ENCODE results near the gene IGDCC3.

The IGDCC3 gene

GRCh38 chr15:65412556-65412955 lies 34.8 kb upstream of the IGDCC3 start:
- no peak for DNase-seq (ENCODE audit: low read depth)
- no peak overlapping the region for H3K4me3 ChIP-seq (ENCODE audit: low read length)
- TF ChIP-seq CTCF (IDR thresholded peaks at IDR 0.05; ENCODE audit: insufficient read depth, low read depth, low read length, missing control alignments), result no peak

- no peak for TF ChIP-seq CTCF (IDR thresholded peaks at IDR 0.05; ENCODE audit: insufficient read depth, low read depth, low read length, missing control alignments)
Observed at GRCh38 chr15:65411465-65412071, 33.8 kb upstream of the IGDCC3 start.

DNA sequence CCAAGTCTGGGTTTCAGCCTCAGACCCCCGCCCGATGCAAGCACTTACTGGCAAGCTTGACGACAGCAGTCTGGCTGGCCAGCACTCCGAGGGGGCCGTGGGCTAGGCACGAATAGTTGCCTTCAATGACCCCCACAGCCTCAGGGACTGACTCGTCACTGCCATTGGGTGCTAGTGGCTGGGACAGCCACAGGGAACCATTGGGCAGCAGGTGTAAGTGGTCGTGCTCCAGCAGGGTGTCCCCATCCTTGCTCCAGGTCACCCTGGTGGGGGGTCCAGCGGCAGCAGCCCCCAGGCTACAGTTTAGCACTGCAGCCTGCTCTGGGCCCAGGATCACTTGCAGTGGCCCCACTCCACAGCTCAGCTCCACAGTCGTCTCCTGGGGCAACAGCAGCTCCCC lies 33.2 kb upstream of the IGDCC3 start:
- no peak for TF ChIP-seq CTCF (IDR thresholded peaks at IDR 0.05; ENCODE audit: insufficient read depth, low read depth, low read length, missing control alignments)
- DNase-seq (ENCODE audit: low read depth), result no peak
- no peak overlapping the region for H3K4me3 ChIP-seq (ENCODE audit: low read length)

More at GRCh38 chr15:65411465-65412071, 33.8 kb upstream of the IGDCC3 start:
- H3K4me3 ChIP-seq (ENCODE audit: low read length), result no peak overlapping the region
- DNase-seq (ENCODE audit: low read depth), result peak; percentile 48

GRCh38 chr15:65410036-65410435 lies 32.2 kb upstream of the IGDCC3 start:
- TF ChIP-seq CTCF (IDR thresholded peaks at IDR 0.05; ENCODE audit: insufficient read depth, low read depth, low read length, missing control alignments), result no peak
- no peak overlapping the region for H3K4me3 ChIP-seq (ENCODE audit: low read length)
- no peak for DNase-seq (ENCODE audit: low read depth)

- no peak for TF ChIP-seq CTCF (IDR thresholded peaks at IDR 0.05; ENCODE audit: insufficient read depth, low read depth, low read length, missing control alignments)
- H3K4me3 ChIP-seq (ENCODE audit: low read length), result no peak overlapping the region
- DNase-seq (ENCODE audit: low read depth), result peak; percentile 69
Observed at GRCh38 chr15:65409036-65409631, 31.3 kb upstream of the IGDCC3 start.

GRCh38 chr15:65408324-65409035 lies 30.7 kb upstream of the IGDCC3 start:
- no peak overlapping the region for H3K4me3 ChIP-seq (ENCODE audit: low read length)
- DNase-seq (ENCODE audit: low read depth), result no peak
- TF ChIP-seq CTCF (IDR thresholded peaks at IDR 0.05; ENCODE audit: insufficient read depth, low read depth, low read length, missing control alignments), result no peak
